Stimulated activated naive CD4-positive, alpha-beta T cell (primary cell): ENCODE results near the gene PYGO1.
A peak's percentile ranks its signal among the peaks of the same experiment; 100 is the strongest.
"Not testable (repeated sequence)": the region's sequence is repeated elsewhere in the genome, so short reads cannot be mapped to it uniquely, and the experiment has no call there.

Experiments
- DNase-seq, 6 experiments: peaks; one replicate each; lab custom pipeline; 2025; lab: John Stamatoyannopoulos, UW

PYGO1 gene, protein sequence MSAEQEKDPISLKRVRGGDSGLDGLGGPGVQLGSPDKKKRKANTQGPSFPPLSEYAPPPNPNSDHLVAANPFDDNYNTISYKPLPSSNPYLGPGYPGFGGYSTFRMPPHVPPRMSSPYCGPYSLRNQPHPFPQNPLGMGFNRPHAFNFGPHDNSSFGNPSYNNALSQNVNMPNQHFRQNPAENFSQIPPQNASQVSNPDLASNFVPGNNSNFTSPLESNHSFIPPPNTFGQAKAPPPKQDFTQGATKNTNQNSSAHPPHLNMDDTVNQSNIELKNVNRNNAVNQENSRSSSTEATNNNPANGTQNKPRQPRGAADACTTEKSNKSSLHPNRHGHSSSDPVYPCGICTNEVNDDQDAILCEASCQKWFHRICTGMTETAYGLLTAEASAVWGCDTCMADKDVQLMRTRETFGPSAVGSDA

DNA sequence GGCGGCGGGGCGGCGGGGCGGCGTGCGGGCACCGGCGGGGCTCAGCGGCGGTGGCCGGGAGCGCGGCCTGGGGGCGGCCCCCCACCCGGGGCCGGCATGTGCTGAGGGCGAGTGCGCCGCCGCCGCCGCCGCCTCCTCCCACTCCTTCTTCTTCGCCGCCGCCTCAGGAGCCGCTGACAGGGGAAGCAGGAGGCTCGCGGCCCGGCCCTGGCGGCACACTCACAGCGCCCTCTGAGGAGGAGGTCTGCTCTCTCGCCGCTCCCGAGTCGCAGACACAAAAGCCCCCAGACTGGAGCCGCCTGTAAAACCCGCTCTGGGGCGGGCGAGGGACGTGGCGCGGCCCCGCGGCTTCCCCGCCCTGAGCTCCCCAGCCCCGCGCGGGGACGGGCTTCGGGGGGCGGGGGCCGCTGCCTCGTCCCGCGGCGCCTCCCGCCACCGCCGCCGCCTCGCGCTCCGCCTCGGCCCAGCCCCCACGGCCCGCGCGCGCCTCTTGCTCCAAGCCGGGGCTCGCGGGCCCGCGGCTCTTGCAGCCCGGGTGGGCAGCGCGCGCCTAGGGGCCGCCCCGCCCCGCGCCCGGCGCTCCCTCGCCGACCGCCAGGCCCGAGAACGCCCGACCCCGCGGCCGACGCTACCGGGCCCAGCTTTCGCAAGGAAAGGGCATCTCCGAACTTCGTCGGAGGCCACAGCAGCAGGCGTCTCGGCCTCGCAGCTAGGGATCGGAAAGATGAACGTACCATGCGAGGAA is at the start of gene PYGO1:
Gene PYGO1 (minus strand): TSS at position 276 of the 745 bp plus-strand sequence. CDS start 462 bp downstream, outside the sequence.
- peak in 3 of 6 experiments; percentile 9 to 24 (median 10) for DNase-seq

DNA sequence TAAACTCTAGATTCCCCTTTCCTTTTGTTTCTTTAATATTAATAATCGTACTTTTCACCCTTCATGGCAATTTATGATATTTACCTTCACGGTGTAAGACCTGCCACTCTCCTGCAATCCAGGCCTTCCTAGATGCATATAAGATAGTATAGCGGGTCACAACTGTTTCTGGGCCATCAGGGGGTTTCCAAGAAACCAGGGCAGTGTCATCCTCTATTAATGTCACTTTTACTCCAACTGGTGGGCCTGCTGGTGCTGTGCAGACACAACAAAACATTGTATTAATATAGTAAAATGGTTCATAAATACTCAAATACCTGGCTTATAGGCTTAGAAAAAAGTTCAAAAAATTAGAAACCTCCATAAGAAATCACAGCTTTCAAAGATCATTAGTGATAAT is 48.9 kb upstream of the PYGO1 start:
- no peak for DNase-seq

DNA sequence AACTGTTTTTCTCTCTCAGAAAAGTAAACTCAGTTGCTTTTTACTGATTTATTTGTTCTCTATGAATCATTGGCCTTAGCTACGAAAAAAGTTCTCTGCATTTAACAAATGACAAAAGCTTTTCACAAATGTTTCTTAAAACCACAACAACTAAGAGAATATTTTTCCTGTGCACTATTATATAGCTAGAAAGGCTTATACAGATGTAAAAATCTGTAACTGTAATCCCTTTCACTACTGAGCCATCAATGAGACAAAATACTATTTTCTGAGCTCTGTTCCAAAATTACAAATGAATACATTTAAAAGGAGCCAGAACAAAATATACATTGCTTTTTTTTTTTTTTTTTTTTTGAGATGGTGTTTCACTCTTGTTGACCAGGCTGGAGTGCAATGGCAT is 45.6 kb upstream of the PYGO1 start:
- DNase-seq = no peak

DNA sequence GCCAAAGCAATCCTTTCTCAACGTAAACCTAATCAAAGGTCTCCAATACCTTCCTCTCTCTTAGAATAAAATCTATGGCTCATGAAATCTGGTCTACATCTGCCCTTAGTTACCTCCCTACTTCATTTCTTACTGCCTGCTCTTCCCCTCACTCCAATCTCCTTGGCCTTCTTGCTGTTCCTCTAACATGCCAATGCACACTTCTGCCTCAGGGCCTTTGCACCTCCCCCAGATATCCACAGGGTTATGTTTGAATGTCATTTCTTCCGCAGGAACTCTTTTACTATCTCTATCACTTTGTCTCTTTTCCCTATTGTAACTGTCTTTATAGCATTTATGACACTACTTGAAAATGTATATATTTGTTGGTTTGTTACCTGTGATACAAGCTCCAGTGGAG is 44.3 kb upstream of the PYGO1 start:
- DNase-seq = no peak

DNA sequence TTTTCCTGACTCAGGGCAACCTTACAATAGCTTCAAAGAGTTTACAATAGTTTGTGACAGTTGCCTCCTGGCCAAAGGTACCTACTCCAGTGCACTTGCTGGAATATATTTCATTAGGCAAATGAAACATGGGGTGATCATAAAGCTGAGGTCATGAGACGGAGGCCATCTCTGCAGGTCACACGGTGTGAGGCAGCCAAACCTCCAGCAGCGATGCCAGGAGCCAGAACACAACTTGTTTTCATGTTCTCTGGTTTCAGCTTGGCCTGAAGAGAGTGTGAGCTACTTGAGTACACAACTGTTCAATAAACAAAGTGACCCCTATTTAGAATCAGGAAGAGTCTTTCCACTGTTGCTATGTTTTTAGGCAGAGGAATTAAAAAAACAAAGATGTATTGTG is 42.7 kb upstream of the PYGO1 start:
- DNase-seq = no peak

DNA sequence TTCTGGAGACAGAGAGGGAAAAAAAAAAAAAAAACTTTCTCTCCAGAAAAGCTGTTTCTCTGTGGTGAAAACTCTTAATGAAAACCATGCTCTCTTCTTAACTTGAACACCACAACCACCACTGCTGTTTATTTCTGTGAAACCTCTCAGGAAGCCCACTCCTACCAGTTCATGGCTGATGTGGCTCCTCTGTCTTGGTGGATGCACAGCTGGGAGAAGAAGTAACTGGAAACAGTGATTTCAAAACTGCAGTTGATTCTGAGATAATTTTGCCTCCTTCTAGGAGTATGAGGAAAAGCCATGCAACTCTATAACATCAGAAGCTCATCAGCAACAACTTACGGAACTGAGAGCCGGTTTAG is 40.2 kb upstream of the PYGO1 start:
- DNase-seq = no peak

DNA sequence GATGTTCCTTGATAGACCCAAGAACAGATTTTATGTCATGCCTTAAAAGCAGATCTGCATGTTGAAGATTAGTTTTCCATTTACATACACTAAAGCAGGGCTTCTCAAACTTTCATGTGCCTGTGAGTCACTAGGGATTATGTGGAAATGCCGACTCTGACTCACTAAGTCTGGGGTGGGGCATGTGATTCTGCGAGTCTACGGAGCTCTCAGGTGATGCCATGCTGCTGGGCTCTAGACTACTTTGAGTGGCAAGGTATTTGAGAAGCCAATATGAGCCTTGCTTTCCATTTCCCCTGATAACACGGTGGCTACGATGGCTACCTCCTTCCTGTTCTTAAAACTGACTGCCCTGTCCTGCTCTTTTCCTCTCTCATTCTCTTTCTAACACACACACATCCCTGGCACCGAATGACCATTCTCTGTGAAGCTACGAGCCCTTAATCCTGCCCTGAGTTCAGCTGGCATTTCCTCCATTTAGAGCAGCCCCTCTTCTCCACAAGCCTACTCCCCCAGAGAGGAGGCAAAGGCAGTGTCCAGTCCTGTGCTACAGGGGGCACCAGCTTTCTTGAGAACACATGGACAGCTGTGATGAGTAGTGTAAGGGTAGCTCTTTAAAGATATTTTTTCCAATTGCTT is 39.7 kb upstream of the PYGO1 start:
- DNase-seq = no peak

DNA sequence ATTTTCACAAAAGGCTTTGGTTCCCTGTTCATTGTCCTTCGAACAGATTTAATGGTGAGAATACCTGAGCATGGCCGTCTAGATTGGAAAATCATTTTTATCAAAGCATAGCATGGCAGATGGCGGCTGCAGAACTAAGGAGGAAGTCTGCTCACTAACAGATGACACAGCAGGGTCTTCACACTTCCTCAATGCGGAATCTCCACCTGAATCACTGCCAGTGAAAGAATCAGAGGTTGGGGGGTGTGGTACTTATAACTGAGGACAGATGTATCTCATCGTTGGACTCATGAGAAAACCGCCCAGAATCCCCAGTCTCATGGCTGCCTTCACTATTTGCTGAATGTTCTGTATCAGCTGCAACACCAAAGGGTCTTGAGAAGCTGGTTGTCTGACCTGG is 31.6 kb upstream of the PYGO1 start:
- no peak for DNase-seq

DNA sequence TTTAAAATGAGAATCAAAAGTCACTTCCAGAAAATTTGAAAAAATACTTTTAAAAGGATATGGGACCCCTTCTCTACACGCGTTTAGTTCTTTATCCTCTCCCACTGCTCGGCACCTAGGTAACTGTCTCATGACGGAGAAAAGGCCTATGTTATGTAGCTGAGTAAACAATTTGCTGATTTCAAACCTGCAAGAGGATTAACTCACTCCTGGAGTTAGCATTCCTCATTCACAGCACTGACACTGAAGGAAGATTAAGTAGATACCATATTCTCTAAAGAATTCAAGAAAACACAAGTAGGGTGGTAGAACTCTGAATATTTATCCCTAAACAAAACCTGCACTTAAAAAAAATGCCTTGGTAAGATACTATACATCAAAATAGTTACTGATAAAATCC is 30.2 kb upstream of the PYGO1 start:
- no peak for DNase-seq

DNA sequence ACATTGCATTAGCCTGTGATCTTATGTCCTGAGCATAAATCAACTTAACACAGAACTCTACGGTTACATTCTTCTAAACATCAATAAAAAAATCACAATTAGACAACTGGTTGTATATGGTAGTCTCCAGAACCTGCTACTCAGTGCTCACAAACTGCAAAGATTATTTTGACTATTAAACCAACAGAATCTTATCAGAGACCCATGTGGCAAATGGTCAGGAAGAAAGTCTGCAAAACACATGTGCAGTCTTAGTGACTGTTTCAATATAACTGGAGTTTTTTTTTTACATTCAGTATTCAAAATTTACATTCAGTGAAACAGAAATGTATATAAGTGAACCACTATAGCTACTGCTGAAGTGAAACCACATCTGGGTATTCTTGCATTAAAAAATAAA is 27.3 kb upstream of the PYGO1 start:
- no peak for DNase-seq

DNA sequence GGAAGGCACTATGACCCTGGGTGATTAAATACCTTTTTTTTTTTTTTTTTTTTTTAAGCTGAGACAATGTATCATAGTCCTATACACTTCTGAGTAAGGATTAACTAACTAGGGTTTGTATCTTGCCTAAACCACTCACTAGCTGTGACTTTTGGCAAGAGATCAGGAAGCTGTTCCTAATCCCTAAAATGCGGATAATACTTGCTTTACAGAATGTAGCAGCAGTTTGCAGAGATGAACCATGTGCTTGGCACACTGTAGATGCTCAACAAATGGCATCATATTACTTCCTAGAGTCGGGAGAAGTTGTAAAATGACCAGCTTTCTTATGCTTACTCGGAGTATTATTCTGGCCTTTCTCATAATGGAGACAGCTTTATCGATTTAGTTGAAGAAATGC is 25.6 kb upstream of the PYGO1 start:
- no peak for DNase-seq

DNA sequence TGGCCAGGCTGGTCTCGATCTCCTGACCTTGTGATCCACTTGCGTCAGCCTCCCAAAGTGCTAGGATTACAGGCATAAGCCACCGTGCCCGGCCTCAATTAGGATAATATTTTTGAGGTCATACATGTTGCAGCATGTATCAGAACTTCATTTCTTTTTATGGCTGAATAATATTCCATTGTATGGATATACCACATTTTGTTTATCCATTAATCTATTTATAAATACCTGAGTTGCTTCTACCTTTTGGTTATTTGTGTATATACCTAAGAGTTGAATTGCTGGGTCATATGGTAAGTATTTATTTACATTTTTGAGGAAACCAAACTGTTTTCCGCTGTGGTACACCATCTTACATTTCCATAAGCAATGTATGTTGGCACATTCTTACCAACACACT is 18.1 kb upstream of the PYGO1 start:
- no peak for DNase-seq

DNA sequence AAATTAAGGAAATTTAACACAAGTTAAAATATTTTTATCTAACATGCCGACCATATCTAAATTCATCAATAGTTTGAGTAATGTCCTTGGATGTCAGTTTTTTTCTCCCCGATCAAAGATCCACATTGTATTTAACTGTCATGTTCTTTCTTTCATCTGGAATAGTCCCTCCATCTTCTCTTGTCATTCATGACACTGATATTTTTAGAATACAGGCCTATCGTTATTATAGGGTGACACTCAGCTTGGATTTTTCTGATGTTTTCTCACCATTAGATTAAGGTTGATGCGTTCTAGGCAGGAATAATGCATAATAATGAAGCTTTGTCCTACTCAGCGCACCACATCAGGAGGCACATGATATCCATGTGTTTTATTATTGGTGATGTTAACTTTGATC is 13.2 kb upstream of the PYGO1 start:
- DNase-seq = no peak

DNA sequence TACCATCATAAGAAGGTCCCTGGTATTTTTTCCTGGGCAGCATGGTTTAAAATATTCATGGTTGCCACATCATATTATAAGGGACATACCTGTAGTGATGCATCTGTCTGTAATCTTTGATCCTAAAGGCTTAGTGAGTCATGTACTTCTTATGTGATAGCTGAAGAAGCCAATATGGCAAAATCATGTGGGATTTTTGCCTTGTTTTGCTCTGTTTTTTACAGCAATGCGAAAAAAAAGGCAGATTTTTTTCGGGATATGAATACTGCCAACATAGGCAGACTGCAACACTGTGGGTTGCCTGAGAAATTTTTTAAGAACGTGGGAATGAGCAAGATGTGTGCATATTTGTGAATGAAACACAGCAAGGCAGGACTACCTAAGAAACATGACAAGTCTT is 11.3 kb upstream of the PYGO1 start:
- DNase-seq = no peak

DNA sequence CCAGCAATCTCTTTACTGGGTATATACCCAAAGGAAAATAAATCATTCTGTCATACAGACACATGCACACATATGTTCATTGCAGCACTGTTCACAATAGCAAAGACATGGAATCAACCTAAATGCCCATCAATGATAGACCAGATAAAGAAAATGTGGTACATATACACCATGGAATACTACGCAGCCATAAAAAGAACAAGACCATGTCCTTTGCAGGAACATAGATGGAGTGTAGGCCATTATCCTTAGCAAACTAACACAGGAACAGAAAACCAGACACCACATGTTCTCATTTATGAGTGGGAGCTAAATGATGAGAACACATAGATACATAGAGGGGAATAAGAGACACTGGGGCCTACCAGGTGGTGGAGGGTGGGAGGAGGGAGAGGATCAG is 4.9 kb upstream of the PYGO1 start:
- not testable (repeated sequence) for DNase-seq

DNA sequence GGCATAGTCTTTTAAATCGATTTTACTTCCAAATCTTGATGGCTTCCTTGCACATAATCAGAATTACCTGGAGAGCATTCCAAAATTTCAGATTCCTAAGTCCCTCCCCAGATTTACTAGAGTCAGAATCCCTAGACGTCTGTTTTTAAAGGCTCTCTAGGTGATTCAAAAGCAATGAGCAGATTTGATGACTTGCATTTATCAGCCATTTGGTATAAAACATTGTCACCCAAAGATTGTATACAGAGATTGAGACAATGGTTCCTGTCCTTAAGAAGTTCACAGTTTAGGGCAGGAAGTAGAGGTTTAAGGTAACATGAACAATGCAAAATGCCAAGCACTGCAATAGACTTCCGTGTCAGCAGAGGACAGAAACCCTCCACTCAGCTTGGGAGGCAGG is 2.6 kb upstream of the PYGO1 start:
- no peak for DNase-seq

DNA sequence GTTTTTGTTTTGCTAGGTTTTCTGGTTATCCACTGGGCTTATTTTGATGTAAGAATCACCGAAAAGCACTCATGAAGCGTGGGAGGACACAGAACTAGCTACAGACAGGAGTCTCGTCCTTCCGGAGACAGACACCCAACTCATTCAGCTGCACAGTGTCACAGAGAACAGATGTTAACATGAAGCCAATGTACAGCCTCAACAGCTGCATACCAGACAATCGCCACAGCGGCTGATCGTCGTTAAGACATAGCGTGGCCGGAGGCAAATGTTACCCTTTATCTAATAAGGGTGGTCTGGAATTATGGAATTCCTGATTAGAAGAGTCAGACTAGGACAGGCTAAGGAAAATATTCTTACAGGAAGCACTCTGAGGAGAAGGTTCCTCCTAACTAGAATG is 1.1 kb upstream of the PYGO1 start:
- no peak for DNase-seq

DNA sequence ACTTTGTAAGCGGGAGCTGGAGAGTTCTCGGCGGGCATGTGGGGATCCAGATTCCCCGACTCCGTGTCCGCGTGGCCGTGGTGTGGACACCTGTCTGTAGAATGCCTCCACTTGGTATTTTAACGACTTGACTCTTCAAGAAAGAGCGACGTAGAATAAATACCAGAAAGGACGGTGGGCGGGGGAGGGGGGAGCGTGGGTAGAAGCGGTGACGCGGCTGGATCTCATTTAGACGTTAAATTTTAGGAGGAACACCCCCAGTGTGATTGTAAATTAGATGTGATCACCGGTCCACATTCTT is 620 bp upstream of the PYGO1 start:
- DNase-seq = no peak

DNA sequence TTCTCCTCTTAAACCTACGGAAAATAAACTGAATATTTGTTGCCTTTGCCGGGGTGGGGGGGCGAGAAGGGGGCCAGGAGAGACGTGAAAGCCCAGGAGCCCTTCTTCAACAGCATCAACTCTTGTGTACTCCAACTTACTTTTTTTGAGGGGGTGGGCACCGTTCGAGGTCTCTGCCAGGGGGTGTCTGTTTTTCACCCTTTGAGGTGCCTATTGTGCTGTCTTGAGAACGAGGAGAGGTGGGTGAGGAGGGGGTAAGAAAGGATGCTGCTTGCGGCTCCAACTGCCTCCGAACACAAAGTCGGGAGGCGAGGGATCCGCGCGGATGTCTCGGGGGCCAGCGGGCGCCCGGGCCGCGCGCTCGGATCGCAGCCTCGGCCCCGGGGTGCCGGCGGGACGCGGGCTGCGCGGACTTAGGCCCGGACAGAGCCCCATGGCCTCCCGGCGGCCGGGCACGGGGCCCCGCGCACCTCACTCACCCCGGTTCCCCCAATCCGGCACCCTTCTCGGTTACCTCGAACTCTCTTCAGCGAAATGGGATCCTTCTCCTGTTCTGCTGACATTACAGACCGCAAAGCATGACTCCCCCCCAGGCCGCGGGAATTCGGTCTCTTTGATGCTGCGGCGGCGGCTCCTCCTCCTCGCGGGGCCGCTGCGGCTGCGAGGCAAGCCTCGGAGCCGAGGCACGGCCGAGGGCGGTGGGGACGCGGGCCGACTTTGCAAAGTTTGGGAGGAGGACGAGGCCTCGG is 650 bp downstream of the PYGO1 start:
- DNase-seq = peak in 2 of 6 experiments; percentile 2 to 10

DNA sequence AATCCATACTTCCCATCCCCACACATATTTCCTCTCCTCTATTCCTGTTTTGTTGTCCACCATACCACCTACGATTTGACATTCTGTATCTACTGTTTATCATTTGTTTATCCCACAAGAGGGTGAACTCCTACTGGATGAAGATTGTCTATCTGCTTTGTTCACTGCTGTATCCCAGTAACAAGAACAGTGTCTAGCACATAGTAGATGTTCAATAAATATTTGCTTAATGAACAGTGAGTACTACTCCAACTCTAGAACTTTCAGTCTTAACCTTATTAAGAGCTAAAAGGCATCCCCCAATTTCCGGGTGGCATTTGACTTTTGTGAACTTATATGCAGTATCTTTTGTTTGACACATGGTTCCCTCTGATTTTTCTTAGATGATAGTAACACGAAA is 1.3 kb downstream of the PYGO1 start:
- no peak for DNase-seq

DNA sequence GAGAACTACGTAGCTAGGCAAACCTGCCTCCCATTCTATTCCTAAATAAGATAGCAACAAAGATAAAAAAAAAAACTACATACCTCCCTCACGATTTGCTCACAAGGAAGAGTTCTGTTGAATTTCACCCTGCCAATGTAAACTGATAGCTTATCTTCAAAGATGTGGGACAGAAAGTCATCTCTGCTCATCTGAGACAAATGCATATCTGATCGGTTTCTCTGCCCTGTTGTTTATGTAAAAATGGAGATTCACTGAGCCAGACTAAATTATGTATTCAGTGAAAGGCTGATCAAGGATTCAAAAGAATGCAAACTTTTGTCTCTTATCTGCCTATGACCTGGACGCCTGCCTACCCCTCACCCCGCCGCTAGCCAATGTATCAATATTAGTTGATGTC is 11.2 kb downstream of the PYGO1 start:
- DNase-seq = no peak

DNA sequence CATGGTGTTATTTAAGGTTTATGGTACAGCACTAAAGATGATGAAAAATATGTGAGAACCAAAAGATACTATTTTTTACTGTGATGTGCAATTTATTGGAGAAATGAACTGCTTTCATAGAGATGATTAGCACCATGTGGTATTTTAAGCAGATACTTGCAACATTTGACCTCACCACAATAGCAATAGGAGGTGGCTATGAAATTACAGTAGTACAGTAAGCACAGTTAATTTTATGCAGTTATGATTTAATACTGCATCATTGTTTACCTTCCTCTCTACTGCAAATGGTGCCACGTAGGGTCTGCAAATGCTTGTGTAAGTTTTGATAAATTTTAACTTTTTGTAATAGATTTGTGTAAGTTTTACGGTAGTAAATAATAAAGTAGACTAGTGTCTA is 14.0 kb downstream of the PYGO1 start:
- DNase-seq = no peak

DNA sequence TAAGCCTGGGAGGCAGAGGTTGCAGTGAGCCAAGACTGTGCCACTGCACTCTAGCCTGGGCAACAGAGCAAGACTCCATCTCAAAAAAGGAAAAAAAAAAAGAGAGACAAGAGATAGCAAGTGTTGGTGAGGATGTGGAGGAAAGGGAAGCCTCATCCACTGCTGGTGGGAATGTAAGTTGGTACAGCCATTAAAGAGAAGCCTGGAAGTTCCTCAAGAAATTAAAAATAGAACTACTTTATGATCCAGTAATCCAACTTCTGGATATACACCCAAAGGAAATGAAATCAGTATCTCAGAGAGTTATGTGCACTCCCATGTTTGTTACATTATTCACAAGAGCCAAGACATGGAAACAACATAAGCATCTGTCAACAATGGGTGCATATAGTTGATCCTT is 14.9 kb downstream of the PYGO1 start:
- no peak for DNase-seq
